ENCODE measurements around the gene MICU1.

DNA sequence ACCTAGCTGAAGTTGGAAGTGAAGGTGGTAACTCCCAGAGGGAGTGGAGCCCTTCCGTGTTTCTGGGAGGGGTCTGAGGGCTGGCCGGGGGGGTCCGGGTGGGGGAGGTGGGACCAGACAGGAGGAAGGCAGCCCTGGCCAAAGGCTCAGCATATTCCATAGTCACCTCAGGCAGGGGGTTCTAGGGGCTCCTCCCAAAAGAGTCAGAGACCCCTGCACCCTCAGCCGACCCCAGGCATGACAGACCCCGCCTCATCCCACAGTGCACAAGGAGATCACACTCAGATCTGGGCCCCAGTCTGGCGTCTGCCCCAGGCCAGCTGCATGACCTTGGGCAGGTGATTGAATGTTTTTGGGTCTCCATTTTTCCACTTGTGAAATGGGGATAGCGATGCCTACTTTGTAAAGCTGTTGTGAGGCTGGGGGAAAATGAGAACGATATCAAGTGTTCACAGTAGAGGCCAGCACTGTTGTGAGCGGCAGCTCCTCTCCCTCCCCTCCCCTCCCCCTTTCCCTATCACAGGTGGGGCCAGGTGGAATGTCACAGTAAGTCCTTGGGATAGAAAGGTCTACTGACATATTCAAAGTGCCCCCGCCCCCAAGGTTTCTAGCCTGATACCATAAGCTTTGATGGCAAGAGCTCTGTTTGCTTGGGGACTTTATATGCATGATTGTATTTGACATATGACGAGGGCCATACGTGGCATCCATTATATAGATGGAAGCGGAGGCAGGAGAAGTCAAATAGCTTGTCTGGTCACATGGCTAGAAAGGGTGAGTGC lies 304.4 kb downstream of the MICU1 start:
- TF ChIP-seq POLR2A (IDR thresholded peaks at IDR 0.05) = no peak
- TF ChIP-seq, protein P1, sequence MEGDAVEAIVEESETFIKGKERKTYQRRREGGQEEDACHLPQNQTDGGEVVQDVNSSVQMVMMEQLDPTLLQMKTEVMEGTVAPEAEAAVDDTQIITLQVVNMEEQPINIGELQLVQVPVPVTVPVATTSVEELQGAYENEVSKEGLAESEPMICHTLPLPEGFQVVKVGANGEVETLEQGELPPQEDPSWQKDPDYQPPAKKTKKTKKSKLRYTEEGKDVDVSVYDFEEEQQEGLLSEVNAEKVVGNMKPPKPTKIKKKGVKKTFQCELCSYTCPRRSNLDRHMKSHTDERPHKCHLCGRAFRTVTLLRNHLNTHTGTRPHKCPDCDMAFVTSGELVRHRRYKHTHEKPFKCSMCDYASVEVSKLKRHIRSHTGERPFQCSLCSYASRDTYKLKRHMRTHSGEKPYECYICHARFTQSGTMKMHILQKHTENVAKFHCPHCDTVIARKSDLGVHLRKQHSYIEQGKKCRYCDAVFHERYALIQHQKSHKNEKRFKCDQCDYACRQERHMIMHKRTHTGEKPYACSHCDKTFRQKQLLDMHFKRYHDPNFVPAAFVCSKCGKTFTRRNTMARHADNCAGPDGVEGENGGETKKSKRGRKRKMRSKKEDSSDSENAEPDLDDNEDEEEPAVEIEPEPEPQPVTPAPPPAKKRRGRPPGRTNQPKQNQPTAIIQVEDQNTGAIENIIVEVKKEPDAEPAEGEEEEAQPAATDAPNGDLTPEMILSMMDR (IDR thresholded peaks at IDR 0.05) = no peak
